A673 (cell line): ENCODE data around the gene TLE2.

ENCODE experiments used
- CTCF ChIP-seq: fragments of 300-800, 200-600 bp; sonication (generic); conservative IDR thresholded peaks from 2 replicates; pipeline ENCODE4 v1.5.1; 2017; ENCODE audit warnings: low read depth, mild to moderate bottlenecking, antibody characterized with exemption, low read length, moderate library complexity, mixed read lengths
- EZH2 ChIP-seq: fragments of 200-600 bp; sonication (generic); IDR thresholded peaks from 2 replicates; pipeline ENCODE4 v1.6.1; 2017; ENCODE audit warnings: borderline replicate concordance, low read depth, mild to moderate bottlenecking, mixed read lengths, antibody characterized with exemption, low read length; ENCODE audit not compliant: poor library complexity, severe bottlenecking

DNA sequence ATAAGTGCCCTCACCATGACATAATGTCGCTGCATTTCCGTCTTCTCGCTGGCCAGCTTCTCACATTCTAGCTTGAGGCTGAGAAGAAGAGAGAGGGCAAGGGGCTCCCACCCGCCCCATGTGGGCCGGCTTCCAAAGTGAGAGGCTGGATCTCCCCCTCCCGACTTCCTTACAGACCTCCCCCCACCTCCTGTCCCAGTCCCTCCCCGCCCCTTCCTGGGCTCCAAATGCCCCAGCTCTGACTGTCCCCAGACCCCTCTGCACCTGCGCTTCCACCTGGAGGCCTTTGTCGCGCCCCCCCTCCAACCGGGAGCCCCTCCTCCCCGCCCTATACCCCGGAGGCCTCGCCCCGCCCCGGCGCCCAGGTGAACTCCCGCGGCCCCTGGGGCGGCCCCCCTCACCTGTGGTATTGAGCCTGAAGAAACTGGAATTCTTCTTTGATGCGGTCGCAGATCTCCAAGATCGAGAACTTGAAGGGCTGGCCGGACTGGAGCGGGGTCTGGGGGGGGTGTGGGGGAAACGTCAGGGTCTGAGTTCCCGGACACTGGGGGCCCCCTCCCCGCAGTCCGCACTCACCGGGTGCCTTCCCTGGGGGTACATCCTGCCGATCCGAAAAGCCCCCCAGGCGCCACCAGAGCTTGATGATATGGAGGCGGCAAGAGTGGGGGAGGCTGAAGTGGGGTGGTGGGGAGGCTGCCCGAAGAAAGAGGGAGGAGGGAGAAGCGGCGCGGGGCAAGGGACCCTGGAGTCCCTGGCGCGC is 595 bp downstream of the TLE2 start:
- TF ChIP-seq CTCF (no peak), EZH2 (no peak)
